Esophagus squamous epithelium (tissue), 5 donors: Measurements from ENCODE around the gene CEP120. TPM values are rescaled to one million over a fixed set of nuclear protein-coding genes. Genes with fewer than 3 reads are reported as not detected.
"Not testable (repeated sequence)": the region's sequence is repeated elsewhere in the genome, so short reads cannot be mapped to it uniquely, and the experiment has no call there.

Experiments
- DNase-seq: peaks from one replicate; lab custom pipeline; 2025; lab: John Stamatoyannopoulos, UW
- H3K27ac ChIP-seq, 4 donors: fragments of 200-600 bp; sonication (generic); one replicate each; pipeline ENCODE4 v1.5.1; 2016 to 2019; ENCODE audit warnings: mild to moderate bottlenecking in 1 of 4
- H3K27me3 ChIP-seq, 4 donors: fragments of 200-600 bp; sonication (generic); 1 replicate in 3 of 4; 2 replicates in 1 of 4; pipeline versions ENCODE4 v1.5.1 to v1.6.0; 2017 to 2021; ENCODE audit warnings: antibody characterized with exemption in 1 of 4
- H3K36me3 ChIP-seq, 3 donors: fragments of 200-600 bp; sonication (generic); one replicate each; pipeline ENCODE4 v1.5.1; 2016 to 2019
- H3K4me1 ChIP-seq, 3 donors: fragments of 200-600 bp; sonication (generic); one replicate each; pipeline ENCODE4 v1.5.1; 2017 to 2019
- H3K4me3 ChIP-seq, 4 donors: fragments of 200-600 bp; sonication (generic); 1 replicate in 3 of 4; 2 replicates in 1 of 4; pipeline ENCODE4 v1.5.1; 2016 to 2019; ENCODE audit warnings: mild to moderate bottlenecking in 2 of 4, moderate library complexity in 1 of 4
- H3K9me3 ChIP-seq, 3 donors: fragments of 200-600 bp; sonication (generic); one replicate each; pipeline ENCODE4 v1.5.1; 2016 to 2019
- POLR2A ChIP-seq, 4 donors: fragments of 450-650 bp; IDR thresholded peaks; one replicate each; pipeline ENCODE4 v1.6.1; 2017; ENCODE audit warnings: antibody characterized with exemption in 4 of 4, mild to moderate bottlenecking in 4 of 4, moderate library complexity in 3 of 4
- WGBS, 2 donors: methylation state at CpG; one replicate each; pipeline ENCODE4 v1.1.5; 2018; 5-methylcytosine and 5-hydroxymethylcytosine counted together
- intact Hi-C: fragments of 100-400 bp; cut with DNase I; formaldehyde crosslinking; loops from one replicate; pipeline ENCODE4 v1.15.0; 2022
- total RNA-seq, 4 donors: library from RNA; depleted of rRNA; stranded (reverse); fragments of >200 nt; gene quantifications; one replicate each; pipeline ENCODE4 v1.1.0, GENCODE V29; 2016
- TF ChIP-seq, protein P1 (sequence below), 6 experiments: fragments of 450-650 bp in 4 of 6; fragments of 200-600 bp in 2 of 6; sonication (generic) in 2 of 6; IDR thresholded peaks; one replicate each; pipeline ENCODE4 v1.5.1; 2016 to 2019; ENCODE audit warnings: antibody characterized with exemption in 6 of 6, mild to moderate bottlenecking in 4 of 6, moderate library complexity in 4 of 6
- donor health status: DM: yes; HTN: yes; CAD: no.

Gene CEP120
- total RNA-seq, 4 donors from 2014 or later: 7.9 to 12.6 (median 10.1) TPM

DNA sequence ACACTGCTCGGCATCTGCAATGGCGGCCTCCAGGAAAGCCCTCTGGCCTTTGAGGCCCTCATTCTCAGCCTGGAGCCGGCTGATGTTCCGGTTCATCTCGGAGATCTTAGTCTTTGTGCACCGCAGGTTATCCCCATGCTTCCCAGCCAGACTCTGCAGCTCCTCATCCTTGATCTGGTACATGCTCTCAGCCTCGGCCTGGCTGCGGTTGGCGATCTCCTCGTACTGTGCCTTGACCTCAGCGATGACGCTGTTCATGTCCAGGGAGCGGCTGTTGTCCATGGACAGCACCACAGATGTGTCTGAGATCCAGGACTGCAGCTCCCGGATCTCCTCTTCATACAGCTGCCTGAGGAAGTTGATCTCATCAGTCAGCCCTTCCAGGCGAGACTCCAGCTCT lies 21.9 kb downstream of the CEP120 start:
- intact Hi-C loops: no loop called here
- no peak for TF ChIP-seq POLR2A (IDR thresholded peaks at IDR 0.05)
- TF ChIP-seq, protein P1, sequence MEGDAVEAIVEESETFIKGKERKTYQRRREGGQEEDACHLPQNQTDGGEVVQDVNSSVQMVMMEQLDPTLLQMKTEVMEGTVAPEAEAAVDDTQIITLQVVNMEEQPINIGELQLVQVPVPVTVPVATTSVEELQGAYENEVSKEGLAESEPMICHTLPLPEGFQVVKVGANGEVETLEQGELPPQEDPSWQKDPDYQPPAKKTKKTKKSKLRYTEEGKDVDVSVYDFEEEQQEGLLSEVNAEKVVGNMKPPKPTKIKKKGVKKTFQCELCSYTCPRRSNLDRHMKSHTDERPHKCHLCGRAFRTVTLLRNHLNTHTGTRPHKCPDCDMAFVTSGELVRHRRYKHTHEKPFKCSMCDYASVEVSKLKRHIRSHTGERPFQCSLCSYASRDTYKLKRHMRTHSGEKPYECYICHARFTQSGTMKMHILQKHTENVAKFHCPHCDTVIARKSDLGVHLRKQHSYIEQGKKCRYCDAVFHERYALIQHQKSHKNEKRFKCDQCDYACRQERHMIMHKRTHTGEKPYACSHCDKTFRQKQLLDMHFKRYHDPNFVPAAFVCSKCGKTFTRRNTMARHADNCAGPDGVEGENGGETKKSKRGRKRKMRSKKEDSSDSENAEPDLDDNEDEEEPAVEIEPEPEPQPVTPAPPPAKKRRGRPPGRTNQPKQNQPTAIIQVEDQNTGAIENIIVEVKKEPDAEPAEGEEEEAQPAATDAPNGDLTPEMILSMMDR (IDR thresholded peaks at IDR 0.05): no peak
- no peak overlapping the region for H3K27ac ChIP-seq
- H3K27me3 ChIP-seq: no peaks in the 10 kb centered on the region
- WGBS, 2 donors: 86 to 93% methylated on average over 11 of the region's 15 CpGs
- no peaks in the 10 kb centered on the region for H3K9me3 ChIP-seq
- peaks cover 0 to 92% (median 9%) of the 10 kb centered on the region in 3 donors for H3K36me3 ChIP-seq
- DNase-seq: no peak
- no peaks in the 10 kb centered on the region for H3K4me1 ChIP-seq
- H3K4me3 ChIP-seq: no peak overlapping the region

DNA sequence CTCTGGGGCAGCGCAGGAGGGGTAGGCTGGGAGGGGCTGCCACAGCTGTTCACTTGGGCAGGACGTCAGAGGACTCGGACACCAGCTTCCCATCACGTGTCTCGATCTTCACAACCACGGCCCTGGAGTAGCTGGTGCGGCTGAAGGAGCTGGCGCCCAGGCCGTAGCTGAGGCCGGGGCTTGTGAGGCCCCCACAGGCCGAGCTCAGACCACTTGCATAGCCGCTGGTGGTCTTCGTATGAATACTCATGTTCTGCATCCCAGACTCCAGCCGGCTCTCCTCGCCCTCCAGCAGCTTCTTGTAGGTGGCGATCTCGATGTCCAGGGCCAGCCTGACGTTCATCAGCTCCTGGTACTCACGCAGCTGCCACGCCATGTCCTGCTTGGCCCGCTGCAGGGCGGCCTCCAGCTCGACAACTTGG lies 22.3 kb downstream of the CEP120 start:
- H3K27ac ChIP-seq, H3K4me3 ChIP-seq, DNase-seq, H3K27me3 ChIP-seq, H3K4me1 ChIP-seq, H3K9me3 ChIP-seq, intact Hi-C loops: not testable (repeated sequence)
- WGBS, 2 donors: 96 to 100% methylated on average over 4 to 12 of the region's 23 CpGs
- H3K36me3 ChIP-seq: peaks cover 0 to 95% (median 9%) of the 10 kb centered on the region in 3 donors

DNA sequence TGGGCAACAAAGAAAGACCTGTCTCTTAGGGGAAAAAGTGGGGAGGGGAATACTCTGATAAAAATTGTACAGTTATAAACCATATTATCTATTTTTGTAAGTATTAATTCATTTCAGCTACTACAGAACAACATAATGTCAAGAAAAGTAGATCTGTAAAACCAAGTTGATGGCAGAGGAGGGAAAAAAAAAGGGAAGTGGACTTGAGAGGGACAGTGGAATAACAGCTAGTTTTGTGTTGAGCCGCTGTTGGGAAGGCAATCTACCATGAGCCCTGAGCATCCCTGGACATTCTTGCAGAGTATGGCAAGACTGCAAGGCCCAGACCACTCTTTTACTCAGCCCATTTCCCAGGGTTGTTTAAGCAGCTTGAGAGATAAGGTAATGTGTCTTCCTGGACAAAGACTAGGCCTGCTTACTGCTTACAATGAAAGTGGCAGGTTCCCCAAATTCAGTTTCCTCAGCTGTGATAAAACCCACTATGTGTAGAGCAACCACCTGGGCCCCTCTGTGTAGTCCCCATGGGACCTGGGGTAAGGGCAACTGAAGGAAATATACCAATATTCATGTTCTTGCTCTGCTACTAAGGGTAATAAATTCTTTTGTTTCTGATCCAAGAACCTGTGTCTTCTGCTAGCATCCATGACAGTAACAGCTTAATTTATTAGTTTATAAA lies 25.0 kb downstream of the CEP120 start:
- Histone ChIP-seq H3K27me3 (no peaks in the 10 kb centered on the region), H3K36me3 (peaks cover 0 to 89% (median 8%) of the 10 kb centered on the region in 3 donors), H3K4me1 (no peaks in the 10 kb centered on the region), H3K4me3 (no peak overlapping the region), H3K27ac (no peak overlapping the region), H3K9me3 (no peaks in the 10 kb centered on the region)
- intact Hi-C loops: no loop called here
- 79 to 100% methylated on average over 1 of the region's 1 CpG for WGBS, 2 donors
- DNase-seq: no peak
- TF ChIP-seq, protein P1 (IDR thresholded peaks at IDR 0.05): no peak
- no peak for TF ChIP-seq POLR2A (IDR thresholded peaks at IDR 0.05)

DNA sequence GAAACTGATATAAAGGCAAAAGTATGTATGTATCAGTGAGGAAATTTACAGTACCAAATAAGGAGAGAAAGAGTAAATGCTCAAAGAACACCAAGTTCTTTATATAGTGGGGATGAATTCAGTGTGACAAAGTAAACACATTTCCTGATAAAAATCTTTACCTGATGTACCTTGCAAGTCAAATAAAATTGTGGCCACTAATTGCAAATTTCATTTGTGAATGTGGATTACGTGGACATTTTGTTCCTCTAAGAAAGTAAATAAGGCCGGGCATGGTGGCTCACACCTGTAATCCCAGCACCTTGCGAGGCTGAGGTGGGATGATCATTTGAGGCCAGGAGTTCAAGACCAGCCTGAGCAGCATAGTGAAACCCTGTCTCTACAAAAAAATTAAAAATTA lies 25.7 kb downstream of the CEP120 start:
- intact Hi-C loops: no loop called here
- H3K4me3 ChIP-seq: no peak overlapping the region
- no peaks in the 10 kb centered on the region for H3K27me3 ChIP-seq
- TF ChIP-seq, protein P1 (IDR thresholded peaks at IDR 0.05): no peak
- TF ChIP-seq POLR2A (IDR thresholded peaks at IDR 0.05): no peak
- no peak for DNase-seq
- H3K36me3 ChIP-seq: peaks cover 0 to 89% (median 2%) of the 10 kb centered on the region in 3 donors
- H3K9me3 ChIP-seq: no peaks in the 10 kb centered on the region
- WGBS, 2 donors: 88 to 92% methylated on average over 3 of the region's 3 CpGs
- H3K4me1 ChIP-seq: no peaks in the 10 kb centered on the region
- no peak overlapping the region for H3K27ac ChIP-seq

DNA sequence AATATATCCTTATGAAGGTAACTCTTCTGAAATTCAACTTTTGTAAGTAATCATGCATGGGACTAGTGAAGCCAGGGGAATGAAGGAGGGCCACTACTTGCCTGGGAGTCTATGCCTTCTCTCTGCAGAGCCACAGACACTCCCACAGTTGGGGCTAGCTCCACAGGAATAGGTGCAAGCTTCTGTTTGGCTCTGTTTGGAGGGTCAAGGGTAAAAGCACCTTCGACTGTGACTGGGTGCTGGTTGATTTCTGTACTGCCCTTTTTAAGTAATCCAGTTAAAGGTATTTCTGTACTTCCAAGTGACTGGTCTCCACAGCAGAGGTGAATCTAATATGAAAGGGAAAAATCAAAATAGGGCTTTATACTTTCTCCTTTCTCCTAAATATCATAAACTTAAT lies 32.2 kb downstream of the CEP120 start:
- Histone ChIP-seq H3K4me3 (no peak overlapping the region), H3K4me1 (no peaks in the 10 kb centered on the region), H3K9me3 (no peaks in the 10 kb centered on the region), H3K27me3 (no peaks in the 10 kb centered on the region), H3K36me3 (peaks cover 0 to 94% (median 4%) of the 10 kb centered on the region in 3 donors), H3K27ac (no peak overlapping the region)
- intact Hi-C loops: no loop called here
- DNase-seq: no peak
- TF ChIP-seq POLR2A (IDR thresholded peaks at IDR 0.05): no peak
- TF ChIP-seq, protein P1 (IDR thresholded peaks at IDR 0.05): no peak
- WGBS, 2 donors: 71% methylated on average over 1 of the region's 1 CpG; no CpG with 5 or more reads in 1 of the 2 donors
